ENCODE measurements around the gene GUCA1C. TPM values are rescaled to one million over a fixed set of nuclear protein-coding genes. Genes with fewer than 3 reads are reported as not detected.

The GUCA1C gene
- total RNA-seq (2014; rRNA removed; shearing (Covaris generic)) = not detected in 2 replicates
- not detected in 2 replicates for polyA plus RNA-seq (2015; cell fraction: cytosol; rRNA removed)
- polyA plus RNA-seq (2015; cell fraction: nucleus; rRNA removed) = not detected in 2 replicates

DNA sequence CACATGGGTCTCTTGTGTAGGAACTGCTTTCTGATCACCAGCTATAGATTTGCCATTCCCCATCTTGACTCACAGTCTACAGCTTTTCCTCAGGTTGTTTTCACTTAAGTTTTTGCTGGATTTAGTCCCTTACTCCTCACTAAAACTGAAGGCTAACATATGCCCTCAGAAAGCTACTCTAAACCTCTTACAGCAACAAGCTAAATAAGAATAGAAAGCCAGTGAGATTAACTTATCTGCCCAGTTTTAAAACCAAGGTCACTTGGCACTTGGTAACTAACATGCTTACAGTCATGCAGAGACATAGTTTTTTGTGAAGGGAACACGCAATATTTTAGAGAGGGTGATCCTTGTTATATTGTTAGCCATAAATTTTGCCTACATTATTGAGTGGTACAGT is at the start of gene GUCA1C:
TSS of gene GUCA1C (minus strand) at position 180 of the 400 bp plus-strand sequence. CDS start at position 63, 117 bp downstream.
- no peak for DNase-seq (ENCODE audit: low read depth)

DNA sequence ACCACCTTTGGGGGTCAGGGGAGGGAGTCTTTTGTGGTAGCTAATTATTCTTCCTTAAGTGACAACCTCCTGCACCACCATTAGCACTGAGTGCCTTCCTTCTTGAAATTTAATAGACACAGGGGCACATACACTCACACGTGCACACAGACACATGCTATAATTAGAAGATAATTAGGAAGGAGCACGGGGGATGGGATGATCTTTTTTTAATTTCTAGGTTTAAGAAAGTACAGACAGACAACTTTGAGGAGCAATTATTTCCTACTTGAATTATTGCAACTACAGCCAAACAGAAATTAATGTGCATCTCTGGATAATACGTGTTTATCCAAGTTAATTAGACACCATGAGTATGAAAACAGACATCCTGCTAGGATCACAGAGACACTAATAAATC is 44.8 kb upstream of the GUCA1C start:
- no peak for DNase-seq (ENCODE audit: low read depth)

DNA sequence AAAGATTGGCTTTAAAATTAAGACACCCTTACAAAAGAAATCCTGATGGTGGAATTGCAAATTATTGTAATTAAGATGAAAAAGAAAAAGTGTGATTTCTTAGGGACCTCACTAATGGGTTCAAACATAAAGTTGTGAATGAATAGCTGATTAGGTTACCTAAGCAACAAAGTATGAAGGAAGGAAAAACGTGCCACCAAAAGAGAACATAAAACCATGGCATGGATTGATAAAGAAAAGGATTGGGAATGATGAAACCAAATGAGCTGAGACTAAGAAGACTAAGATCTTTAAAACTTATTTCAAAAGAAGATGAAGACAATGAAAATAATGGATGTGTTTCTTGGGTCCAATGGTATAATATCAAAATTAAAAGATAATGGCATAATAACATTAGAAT is 32.2 kb upstream of the GUCA1C start:
- no peak for DNase-seq (ENCODE audit: low read depth)

GRCh38 chr3:108983051-108983450 is 29.4 kb upstream of the GUCA1C start:
- DNase-seq (ENCODE audit: low read depth) = no peak

DNA sequence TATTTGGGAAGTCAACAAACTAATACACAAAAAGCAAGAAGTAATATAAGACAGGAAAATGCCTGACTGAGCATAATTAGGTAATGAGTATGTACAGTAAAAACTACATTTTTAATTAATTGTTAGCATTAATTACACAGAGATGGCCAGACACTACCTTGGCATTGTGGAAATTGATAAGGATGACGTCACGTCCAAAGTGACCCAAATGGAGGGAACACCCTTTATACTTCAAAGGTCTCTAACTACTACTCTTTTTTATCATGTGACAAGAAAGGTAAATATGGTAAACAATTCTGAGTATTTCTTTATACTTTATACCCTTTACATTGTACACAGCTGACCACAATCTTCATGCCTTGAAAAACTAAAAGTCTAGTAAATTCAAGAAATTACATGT is 22.4 kb upstream of the GUCA1C start:
- DNase-seq (ENCODE audit: low read depth) = no peak

GRCh38 chr3:108973019-108973418 is 19.3 kb upstream of the GUCA1C start:
- no peak for DNase-seq (ENCODE audit: low read depth)

- no peak for DNase-seq (ENCODE audit: low read depth)
Observed at GRCh38 chr3:108972482-108972881, 18.8 kb upstream of the GUCA1C start.

DNA sequence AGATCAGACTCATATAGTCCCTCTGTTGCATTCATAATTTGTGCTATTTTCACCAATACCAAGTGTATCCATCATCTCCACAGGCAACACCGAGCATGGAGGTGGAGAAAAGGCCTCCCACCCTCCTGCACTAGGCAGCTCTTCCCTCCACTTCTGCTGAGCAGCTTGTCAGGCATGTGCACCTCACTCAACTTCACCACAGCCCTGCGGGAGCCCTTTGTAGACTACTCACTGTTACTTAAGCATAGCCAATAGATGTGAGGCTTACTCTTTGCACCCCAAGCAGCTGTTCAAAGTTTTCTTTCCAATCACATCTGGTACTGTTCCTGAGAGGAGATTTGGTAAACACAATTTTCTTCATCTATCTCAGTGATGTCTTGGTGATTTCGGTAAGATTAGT is 16.9 kb upstream of the GUCA1C start:
- DNase-seq (ENCODE audit: low read depth) = peak; percentile 52

GRCh38 chr3:108966773-108967172 is 13.1 kb upstream of the GUCA1C start:
- no peak for DNase-seq (ENCODE audit: low read depth)

- peak; percentile 65 for DNase-seq (ENCODE audit: low read depth)
Observed at GRCh38 chr3:108959017-108959416, 5.3 kb upstream of the GUCA1C start.

- peak; percentile 64 for DNase-seq (ENCODE audit: low read depth)
Observed at GRCh38 chr3:108953210-108953609, 469 bp downstream of the GUCA1C start.

GRCh38 chr3:108951820-108952501 is 1.7 kb downstream of the GUCA1C start:
- no peak for DNase-seq (ENCODE audit: low read depth)

- no peak for DNase-seq (ENCODE audit: low read depth)
Observed at GRCh38 chr3:108947855-108948254, 5.8 kb downstream of the GUCA1C start.

GRCh38 chr3:108946292-108947285 is 7.1 kb downstream of the GUCA1C start:
- peak; percentile 97 for DNase-seq (ENCODE audit: low read depth)

- no peak for DNase-seq (ENCODE audit: low read depth)
Observed at GRCh38 chr3:108940568-108941263, 13.0 kb downstream of the GUCA1C start.

GRCh38 chr3:108940166-108940565 is 13.5 kb downstream of the GUCA1C start:
- DNase-seq (ENCODE audit: low read depth) = no peak

DNA sequence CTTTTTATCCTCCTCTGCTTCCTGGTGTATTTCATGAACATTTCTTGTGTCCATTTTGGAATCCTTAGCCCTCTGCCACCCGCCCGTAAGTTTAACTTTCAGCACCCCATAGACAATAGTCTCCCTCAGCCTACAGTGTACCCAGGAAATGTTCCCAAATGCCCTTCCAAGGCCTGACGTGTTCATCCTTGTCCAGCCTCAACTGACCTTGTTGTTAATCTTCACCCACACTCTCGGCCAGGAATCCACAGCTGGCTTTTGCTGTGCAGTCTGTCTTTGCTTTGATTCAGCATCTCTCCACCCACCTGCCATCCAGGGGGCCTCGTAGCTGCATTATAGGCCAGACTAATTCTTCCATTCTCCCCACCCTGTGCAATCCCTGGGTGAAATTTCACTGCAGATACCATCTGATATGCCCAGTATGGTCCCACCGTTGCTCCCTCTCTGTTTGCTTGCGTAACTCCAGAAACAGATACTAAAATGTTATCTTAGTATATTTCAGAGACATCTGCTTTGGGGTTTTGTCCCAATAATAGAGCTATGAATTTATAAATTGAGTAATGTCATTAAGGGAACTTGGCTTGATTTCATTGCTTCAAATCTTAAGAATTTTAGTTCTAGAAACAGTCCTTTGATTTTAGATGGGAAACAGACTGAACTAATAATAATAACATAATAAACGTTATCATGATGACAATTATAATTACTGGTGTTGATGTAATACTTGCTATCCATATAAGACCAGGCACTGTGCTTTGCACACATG is 16.6 kb downstream of the GUCA1C start:
- no peak for DNase-seq (ENCODE audit: low read depth)

- no peak for DNase-seq (ENCODE audit: low read depth)
Observed at GRCh38 chr3:108931035-108931434, 22.6 kb downstream of the GUCA1C start.

GRCh38 chr3:108918866-108919265 is 34.8 kb downstream of the GUCA1C start:
- DNase-seq (ENCODE audit: low read depth) = no peak

- peak; percentile 74 for DNase-seq (ENCODE audit: low read depth)
Observed at GRCh38 chr3:108914774-108915641, 38.7 kb downstream of the GUCA1C start.
